K562 (cell line): ENCODE results near the gene SFI1. TPM values are rescaled to one million over a fixed set of nuclear protein-coding genes. Genes with fewer than 3 reads are reported as not detected.
A peak's percentile ranks its signal among the peaks of the same experiment; 100 is the strongest.

Source experiments
- BCOR ChIP-seq: fragments of 450-650 bp; IDR thresholded peaks from 2 replicates; pipeline ENCODE4 v1.6.1; 2016
- CEBPB ChIP-seq: fragments of 450-650 bp; IDR thresholded peaks from 2 replicates; pipeline ENCODE4 v1.6.1; 2016; ENCODE audit warnings: missing genetic modification characterization, missing compliant biosample characterization
- CEBPZ ChIP-seq: fragments of 150-350 bp; IDR thresholded peaks from 2 replicates; pipeline ENCODE4 v1.6.1; 2014; ENCODE audit warnings: low read depth, mild to moderate bottlenecking, low read length, borderline replicate concordance
- ERF ChIP-seq: fragments of 450-650 bp; formaldehyde crosslinking; IDR thresholded peaks from 2 replicates; pipeline ENCODE4 v1.4.0; 2020; ENCODE audit warnings: mild to moderate bottlenecking, mixed read lengths
- FOXA3 ChIP-seq, 2 experiments: fragments of 450-650 bp in 1 of 2; sonication (generic) in 1 of 2; formaldehyde crosslinking; IDR thresholded peaks in 1 of 2; conservative IDR thresholded peaks in 1 of 2; 2 replicates each; pipeline versions ENCODE4 v1.4.0 to v1.8.0; 2020 to 2022; ENCODE audit warnings: mild to moderate bottlenecking in 2 of 2, missing genetic modification reagents in 1 of 2
- GATAD2A ChIP-seq: fragments of 450-650 bp; IDR thresholded peaks from 2 replicates; pipeline ENCODE4 v1.6.1; 2017
- HOMEZ ChIP-seq: fragments of 250-450 bp; sonication (Bioruptor Pico); IDR thresholded peaks from 2 replicates; pipeline ENCODE4 v1.4.0; 2020; ENCODE audit warnings: mild to moderate bottlenecking, moderate library complexity
- KDM2B ChIP-seq: fragments of 250-450 bp; sonication (Bioruptor Pico); IDR thresholded peaks from 2 replicates; pipeline ENCODE4 v1.8.0; 2021; ENCODE audit warnings: mild to moderate bottlenecking, moderate library complexity
- MBD2 ChIP-seq: sonication (generic); IDR thresholded peaks from 2 replicates; pipeline ENCODE4 v1.6.1; 2016; ENCODE audit warnings: low read depth, borderline replicate concordance
- MTF1 ChIP-seq: fragments of 250-450 bp; sonication (Bioruptor Pico); IDR thresholded peaks from 2 replicates; pipeline ENCODE4 v1.9.0; 2021; ENCODE audit warnings: moderate library complexity, mild to moderate bottlenecking, inconsistent platforms, borderline replicate concordance
- NCOA2 ChIP-seq, 2 experiments: fragments of 450-650 bp; IDR thresholded peaks; 2 replicates each; pipeline ENCODE4 v1.6.1; 2018; ENCODE audit warnings: mild to moderate bottlenecking in 2 of 2, moderate library complexity in 1 of 2; ENCODE audit not compliant: partially characterized antibody in 2 of 2
- NFIC ChIP-seq: fragments of 450-650 bp; IDR thresholded peaks from 2 replicates; pipeline ENCODE4 v1.6.1; 2017; ENCODE audit warnings: mild to moderate bottlenecking, inconsistent platforms
- NFRKB ChIP-seq: fragments of 450-650 bp; IDR thresholded peaks from 2 replicates; pipeline ENCODE4 v1.6.1; 2016; ENCODE audit warnings: low read depth
- NR2C1 ChIP-seq, 2 experiments: fragments of 450-650 bp; IDR thresholded peaks; 2 replicates each; pipeline ENCODE4 v1.6.1; 2017; ENCODE audit warnings: mild to moderate bottlenecking in 2 of 2, antibody characterized with exemption in 1 of 2, inconsistent platforms in 1 of 2, missing compliant biosample characterization in 1 of 2, missing genetic modification characterization in 1 of 2
- SRF ChIP-seq, 2 experiments: fragments of 250-450, 450-650 bp in 1 of 2; sonication (Bioruptor Pico) in 1 of 2; sonication (generic) in 1 of 2; formaldehyde crosslinking; IDR thresholded peaks; 2 replicates each; pipeline versions ENCODE4 v1.5.0 to v1.5.1; 2020 to 2022; ENCODE audit warnings: mild to moderate bottlenecking in 1 of 2, missing genetic modification reagents in 1 of 2
- TEAD2 ChIP-seq: fragments of 450-650 bp; IDR thresholded peaks from 2 replicates; pipeline ENCODE4 v1.6.1; 2016; ENCODE audit warnings: missing genetic modification characterization, control low read depth, missing compliant biosample characterization
- THRB ChIP-seq: fragments of 450-650 bp; formaldehyde crosslinking; conservative IDR thresholded peaks from 2 replicates; pipeline ENCODE4 v1.4.0; 2022; ENCODE audit warnings: mild to moderate bottlenecking, missing genetic modification characterization
- ZFP1 ChIP-seq: fragments of 450-650 bp; formaldehyde crosslinking; IDR thresholded peaks from 2 replicates; pipeline ENCODE4 v1.4.0; 2020; ENCODE audit warnings: mild to moderate bottlenecking, mixed read lengths
- ZNF24 ChIP-seq: fragments of 450-650 bp; IDR thresholded peaks from 2 replicates; pipeline ENCODE4 v1.6.1; 2016
- ZNF395 ChIP-seq: fragments of 200-800 bp; sonication (Bioruptor generic); IDR thresholded peaks from 2 replicates; pipeline ENCODE4 v1.6.1; 2017; ENCODE audit warnings: missing genetic modification characterization, missing compliant biosample characterization
- ZNF778 ChIP-seq: fragments of 450-650 bp; formaldehyde crosslinking; IDR thresholded peaks from 2 replicates; pipeline ENCODE4 v1.4.0; 2020; ENCODE audit warnings: mild to moderate bottlenecking, moderate library complexity
- polyA plus RNA-seq, 8 experiments: library from polyadenylated mRNA; depleted of rRNA in 4 of 8; stranded (reverse) in 5 of 8; unstranded in 3 of 8; fragments of >200 nt; fragmentation: Nextera tagmentation in 2 of 8; fragmentation: Illumina TruSeq in 1 of 8; extraction: Ambion mirVana in 2 of 8; extraction: Trizol in 1 of 8; gene quantifications; 2 replicates each; pipeline versions ENCODE4 v1.2.1 to v1.2.3, GENCODE V29; 2011 to 2014; ENCODE audit warnings: inconsistent platforms in 1 of 8, missing spikeins in 1 of 8
- total RNA-seq, 7 experiments: library from RNA; depleted of rRNA in 6 of 7; stranded (reverse); fragments of >200 nt in 6 of 7; fragmentation: Illumina TruSeq in 2 of 7; extraction: Trizol in 2 of 7; gene quantifications; 2 replicates each; pipeline versions ENCODE4 v1.2.1 to v1.2.3, GENCODE V29; 2011 to 2021; ENCODE audit warnings: low replicate concordance in 1 of 7

Gene SFI1
- total and polyA plus RNA-seq, 9 of the 15 experiments (the other 6 are each of a cell fraction or from before 2014, with no cell fraction given), result 3.0 to 25.6 (median 14.1) TPM

GRCh38 chr22:31489632-31490495, 6.5 kb upstream of the SFI1 start, which contains the start of gene EIF4ENIF1 (continued):
- TF ChIP-seq CEBPB (tag) (no peak), NFRKB (no peak), GATAD2A (0 out of 2 replicates have a peak, but pooled peaks have one; percentile 55), BCOR (no peak), ZNF778 (no peak), ZNF395 (CRISPR knock-in tag) (peak; percentile 58; the same call in 1 of the 2 replicates), ZFP1 (CRISPR knock-in tag) (no peak), SRF (CRISPR knock-in tag; IDR thresholded peaks at IDR 0.05) (no peak), KDM2B (CRISPR knock-in tag) (no peak), NR2C1 (IDR thresholded peaks at IDR 0.05) (no peak), NR2C1 (tag; IDR thresholded peaks at IDR 0.05) (no peak), FOXA3 (CRISPR knock-in tag; conservative IDR thresholded peaks at IDR 0.05 in 1 of 2, IDR thresholded peaks at IDR 0.05 in 1 of 2) (no peak), MBD2 (peak; percentile 35; the same call in 1 of the 2 replicates), HOMEZ (CRISPR knock-in tag) (no peak), NFIC (peak; percentile 29; the same call in 1 of the 2 replicates), CEBPZ (no peak), THRB (no peak), NCOA2 (IDR thresholded peaks at IDR 0.05; ENCODE audit: partially characterized antibody in 2 of 2) (peak in 1 of 2 experiments; percentile 96), TEAD2 (no peak), ZNF24 (no peak), ERF (no peak), MTF1 (CRISPR knock-in tag) (no peak)
